BLaER1 treated with 17β-estradiol and CSF1 and Interleukin-3, amounts not matched to agents 10 nM and 100 nM (cell line): ENCODE results near the gene CSN2.

ENCODE experiments used
- H3K27ac ChIP-seq, 11 experiments: shearing (Covaris generic); formaldehyde crosslinking; 2 replicates each; pipeline ENCODE4 v1.8.1; 2022
- H3K27me3 ChIP-seq, 11 experiments: shearing (Covaris generic); formaldehyde crosslinking; 2 replicates each; pipeline ENCODE4 v1.8.1; 2022
- H3K36me3 ChIP-seq, 11 experiments: shearing (Covaris generic); formaldehyde crosslinking; 2 replicates each; pipeline ENCODE4 v1.8.1; 2022
- H3K4me1 ChIP-seq, 10 experiments: shearing (Covaris generic); formaldehyde crosslinking; 2 replicates each; pipeline ENCODE4 v1.8.1; 2022
- H3K4me2 ChIP-seq, 11 experiments: shearing (Covaris generic); formaldehyde crosslinking; 2 replicates each; pipeline ENCODE4 v1.8.1; 2022
- H3K4me3 ChIP-seq, 10 experiments: shearing (Covaris generic); formaldehyde crosslinking; 2 replicates each; pipeline ENCODE4 v1.8.1; 2022
- H3K9ac ChIP-seq, 11 experiments: shearing (Covaris generic); formaldehyde crosslinking; 2 replicates each; pipeline ENCODE4 v1.8.1; 2022
- H3K9me3 ChIP-seq, 11 experiments: shearing (Covaris generic); formaldehyde crosslinking; replicated peaks in 1 of 11; 2 replicates each; pipeline ENCODE4 v1.8.1; 2022
- H4K20me1 ChIP-seq, 11 experiments: shearing (Covaris generic); formaldehyde crosslinking; 2 replicates each; pipeline ENCODE4 v1.8.1; 2022
- Cebpa-rat ChIP-seq, 11 experiments: shearing (Covaris generic); IDR thresholded peaks; 2 replicates each; pipeline ENCODE4 v1.8.1; 2022

Gene CSN2, protein sequence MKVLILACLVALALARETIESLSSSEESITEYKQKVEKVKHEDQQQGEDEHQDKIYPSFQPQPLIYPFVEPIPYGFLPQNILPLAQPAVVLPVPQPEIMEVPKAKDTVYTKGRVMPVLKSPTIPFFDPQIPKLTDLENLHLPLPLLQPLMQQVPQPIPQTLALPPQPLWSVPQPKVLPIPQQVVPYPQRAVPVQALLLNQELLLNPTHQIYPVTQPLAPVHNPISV

GRCh38 chr4:69965628-69966027 lies at the start of gene CSN2:
TSS of gene CSN2 (minus strand) at chr4:69965728. CDS start at chr4:69960995, 4,733 bp downstream.
- Histone ChIP-seq H4K20me1 (no peaks in the 10 kb centered on the region), H3K4me3 (no peak within 1 kb of the TSS), H3K4me2 (no peak within 1 kb of the TSS), H3K27ac (no peak within 1 kb of the TSS), H3K4me1 (peaks cover 0 to 5% (median 0%) of the 10 kb centered on the region in 10 experiments; a peak in 1 of 20 replicates), H3K36me3 (no peaks in the 10 kb centered on the region), H3K9ac (no peak within 1 kb of the TSS), H3K27me3 (no peaks in the 10 kb centered on the region), H3K9me3 (no peaks in the 10 kb centered on the region; a peak in 1 of 22 replicates)
- TF ChIP-seq Cebpa-rat (IDR thresholded peaks at IDR 0.05): no peak

- Histone ChIP-seq H3K4me2 (no peak overlapping the region), H3K27me3 (no peaks in the 10 kb centered on the region), H3K27ac (no peak overlapping the region), H3K9me3 (peaks cover 0 to 6% (median 0%) of the 10 kb centered on the region in 11 experiments; a peak in 1 of 22 replicates), H3K4me1 (no peaks in the 10 kb centered on the region), H3K9ac (no peak overlapping the region), H4K20me1 (no peaks in the 10 kb centered on the region), H3K36me3 (no peaks in the 10 kb centered on the region), H3K4me3 (no peak overlapping the region)
- TF ChIP-seq Cebpa-rat (IDR thresholded peaks at IDR 0.05): no peak
Measured at GRCh38 chr4:70008771-70009170, 43.2 kb upstream of the CSN2 start.

DNA sequence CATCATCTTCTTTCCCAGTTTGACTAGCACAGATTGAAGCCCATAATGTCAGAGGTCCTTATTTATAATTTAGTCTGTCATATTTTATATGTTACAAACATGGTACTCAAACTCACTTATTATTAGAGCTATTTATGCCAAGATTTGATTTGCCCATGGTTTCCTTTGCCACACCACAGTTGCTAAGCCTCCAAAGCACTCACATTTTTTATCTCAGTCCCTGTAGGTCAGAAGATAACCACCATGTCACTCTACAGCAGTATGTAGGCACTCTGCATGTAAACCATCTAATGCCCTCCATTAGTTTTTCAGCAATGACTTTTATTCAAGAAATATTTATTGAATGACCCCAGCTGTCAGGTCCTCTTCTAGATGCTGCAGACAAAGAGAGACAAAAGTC lies 37.0 kb upstream of the CSN2 start:
- TF ChIP-seq Cebpa-rat (IDR thresholded peaks at IDR 0.05): no peak
- Histone ChIP-seq H3K27me3 (no peaks in the 10 kb centered on the region), H3K27ac (no peak overlapping the region), H4K20me1 (no peaks in the 10 kb centered on the region), H3K36me3 (no peaks in the 10 kb centered on the region), H3K9me3 (no peaks in the 10 kb centered on the region), H3K4me1 (no peaks in the 10 kb centered on the region), H3K4me2 (no peak overlapping the region), H3K9ac (no peak overlapping the region), H3K4me3 (no peak overlapping the region)

- H3K27me3 ChIP-seq: no peaks in the 10 kb centered on the region
- H3K4me2 ChIP-seq: no peak overlapping the region
- TF ChIP-seq Cebpa-rat (IDR thresholded peaks at IDR 0.05): no peak
- no peak overlapping the region for H3K9ac ChIP-seq
- no peaks in the 10 kb centered on the region for H3K9me3 ChIP-seq
- no peaks in the 10 kb centered on the region for H3K4me1 ChIP-seq
- no peak overlapping the region for H3K27ac ChIP-seq
- H3K36me3 ChIP-seq: no peaks in the 10 kb centered on the region
- H3K4me3 ChIP-seq: no peak overlapping the region
- H4K20me1 ChIP-seq: no peaks in the 10 kb centered on the region
Measured at GRCh38 chr4:70000711-70001110, 35.2 kb upstream of the CSN2 start.

GRCh38 chr4:69999420-69999819 lies 33.9 kb upstream of the CSN2 start:
- Histone ChIP-seq H3K27me3 (no peaks in the 10 kb centered on the region), H3K9ac (no peak overlapping the region), H3K36me3 (no peaks in the 10 kb centered on the region), H3K9me3 (no peaks in the 10 kb centered on the region), H3K27ac (no peak overlapping the region), H3K4me1 (no peaks in the 10 kb centered on the region), H4K20me1 (no peaks in the 10 kb centered on the region), H3K4me3 (no peak overlapping the region), H3K4me2 (no peak overlapping the region)
- no peak for TF ChIP-seq Cebpa-rat (IDR thresholded peaks at IDR 0.05)

GRCh38 chr4:69995526-69996016 lies 30.0 kb upstream of the CSN2 start, which contains the start of gene STATH:
TSS of gene STATH (plus strand) at chr4:69995966. CDS start at chr4:69998438, 2,472 bp downstream.
- H3K4me3 ChIP-seq: no peak within 1 kb of the TSS
- no peaks in the 10 kb centered on the region for H4K20me1 ChIP-seq
- no peaks in the 10 kb centered on the region for H3K27me3 ChIP-seq
- H3K27ac ChIP-seq: no peak within 1 kb of the TSS
- TF ChIP-seq Cebpa-rat (IDR thresholded peaks at IDR 0.05): no peak
- H3K4me1 ChIP-seq: no peaks in the 10 kb centered on the region
- H3K9ac ChIP-seq: no peak within 1 kb of the TSS
- no peak within 1 kb of the TSS; a peak in 1 of 22 replicates for H3K4me2 ChIP-seq
- H3K36me3 ChIP-seq: no peaks in the 10 kb centered on the region
- no peaks in the 10 kb centered on the region for H3K9me3 ChIP-seq

- no peak overlapping the region for H3K4me3 ChIP-seq
- no peak for TF ChIP-seq Cebpa-rat (IDR thresholded peaks at IDR 0.05)
Measured at GRCh38 chr4:69994782-69995181, 29.3 kb upstream of the CSN2 start.

DNA sequence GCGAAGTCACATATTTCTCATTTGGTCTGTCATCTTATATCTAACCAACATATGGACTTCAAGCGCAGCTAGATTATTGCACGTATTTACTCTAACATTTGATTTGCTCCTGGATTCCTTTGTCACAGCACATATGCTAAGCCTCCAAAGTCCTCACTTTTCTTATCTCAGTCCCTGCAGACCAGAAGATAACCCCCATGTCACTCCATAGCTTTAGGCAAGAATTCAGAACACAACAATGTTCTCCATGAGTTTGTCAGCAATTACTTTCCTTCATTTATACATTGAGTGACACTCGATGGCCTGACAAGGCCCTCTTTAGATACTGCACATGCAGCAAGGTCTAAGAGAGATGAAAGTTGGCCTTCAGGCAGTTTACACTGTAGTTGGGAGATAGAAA lies 25.5 kb upstream of the CSN2 start:
- H3K4me1 ChIP-seq: no peaks in the 10 kb centered on the region
- no peaks in the 10 kb centered on the region for H3K27me3 ChIP-seq
- H3K9ac ChIP-seq: no peak overlapping the region
- H3K27ac ChIP-seq: no peak overlapping the region
- no peak overlapping the region for H3K4me2 ChIP-seq
- H3K36me3 ChIP-seq: no peaks in the 10 kb centered on the region
- H3K9me3 ChIP-seq: no peaks in the 10 kb centered on the region
- H3K4me3 ChIP-seq: no peak overlapping the region
- TF ChIP-seq Cebpa-rat (IDR thresholded peaks at IDR 0.05): no peak
- H4K20me1 ChIP-seq: no peaks in the 10 kb centered on the region

More at GRCh38 chr4:69994782-69995181, 29.3 kb upstream of the CSN2 start:
- Histone ChIP-seq H3K9ac (no peak overlapping the region), H4K20me1 (no peaks in the 10 kb centered on the region), H3K27ac (no peak overlapping the region), H3K4me2 (no peak overlapping the region), H3K4me1 (no peaks in the 10 kb centered on the region), H3K27me3 (no peaks in the 10 kb centered on the region), H3K9me3 (no peaks in the 10 kb centered on the region), H3K36me3 (no peaks in the 10 kb centered on the region)

GRCh38 chr4:69986663-69987062 lies 21.1 kb upstream of the CSN2 start:
- no peak for TF ChIP-seq Cebpa-rat (IDR thresholded peaks at IDR 0.05)
- Histone ChIP-seq H4K20me1 (no peaks in the 10 kb centered on the region), H3K4me3 (no peak overlapping the region), H3K27me3 (no peaks in the 10 kb centered on the region), H3K9ac (no peak overlapping the region), H3K9me3 (no peaks in the 10 kb centered on the region), H3K36me3 (no peaks in the 10 kb centered on the region), H3K4me2 (no peak overlapping the region), H3K4me1 (no peaks in the 10 kb centered on the region), H3K27ac (no peak overlapping the region)

GRCh38 chr4:69984030-69984443 lies 18.5 kb upstream of the CSN2 start:
- H3K36me3 ChIP-seq: no peaks in the 10 kb centered on the region
- TF ChIP-seq Cebpa-rat (IDR thresholded peaks at IDR 0.05): no peak
- no peak overlapping the region for H3K4me2 ChIP-seq
- H3K27ac ChIP-seq: no peak overlapping the region
- no peaks in the 10 kb centered on the region for H3K9me3 ChIP-seq
- no peaks in the 10 kb centered on the region for H3K4me1 ChIP-seq
- H4K20me1 ChIP-seq: no peaks in the 10 kb centered on the region
- H3K27me3 ChIP-seq: no peaks in the 10 kb centered on the region
- H3K4me3 ChIP-seq: no peak overlapping the region
- H3K9ac ChIP-seq: no peak overlapping the region
